ENCODE data around the gene CPA2. TPM values are rescaled to one million over a fixed set of nuclear protein-coding genes. Genes with fewer than 3 reads are reported as not detected.
"Not testable (repeated sequence)": the region's sequence is repeated elsewhere in the genome, so short reads cannot be mapped to it uniquely, and the experiment has no call there.

Gene CPA2
- total RNA-seq, 6 donors from 2014 or later, result 1.1 to 2.8 TPM; not detected in 4

- H3K4me3 ChIP-seq, result no peak overlapping the region
- H3K36me3 ChIP-seq, result no peaks in the 10 kb centered on the region
- 69 to 82% methylated on average over 1 of the region's 1 CpG for WGBS, 2 donors
- H3K27ac ChIP-seq, result no peak overlapping the region
- no peaks in the 10 kb centered on the region for H3K4me1 ChIP-seq
- TF ChIP-seq EP300 (IDR thresholded peaks at IDR 0.05) (no peak), POLR2AphosphoS5 (IDR thresholded peaks at IDR 0.05) (no peak), POLR2A (IDR thresholded peaks at IDR 0.05) (no peak)
- TF ChIP-seq, protein P1, sequence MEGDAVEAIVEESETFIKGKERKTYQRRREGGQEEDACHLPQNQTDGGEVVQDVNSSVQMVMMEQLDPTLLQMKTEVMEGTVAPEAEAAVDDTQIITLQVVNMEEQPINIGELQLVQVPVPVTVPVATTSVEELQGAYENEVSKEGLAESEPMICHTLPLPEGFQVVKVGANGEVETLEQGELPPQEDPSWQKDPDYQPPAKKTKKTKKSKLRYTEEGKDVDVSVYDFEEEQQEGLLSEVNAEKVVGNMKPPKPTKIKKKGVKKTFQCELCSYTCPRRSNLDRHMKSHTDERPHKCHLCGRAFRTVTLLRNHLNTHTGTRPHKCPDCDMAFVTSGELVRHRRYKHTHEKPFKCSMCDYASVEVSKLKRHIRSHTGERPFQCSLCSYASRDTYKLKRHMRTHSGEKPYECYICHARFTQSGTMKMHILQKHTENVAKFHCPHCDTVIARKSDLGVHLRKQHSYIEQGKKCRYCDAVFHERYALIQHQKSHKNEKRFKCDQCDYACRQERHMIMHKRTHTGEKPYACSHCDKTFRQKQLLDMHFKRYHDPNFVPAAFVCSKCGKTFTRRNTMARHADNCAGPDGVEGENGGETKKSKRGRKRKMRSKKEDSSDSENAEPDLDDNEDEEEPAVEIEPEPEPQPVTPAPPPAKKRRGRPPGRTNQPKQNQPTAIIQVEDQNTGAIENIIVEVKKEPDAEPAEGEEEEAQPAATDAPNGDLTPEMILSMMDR (IDR thresholded peaks at IDR 0.05), result no peak
- DNase-seq (no peak), ATAC-seq (ENCODE audit: low FRiP score in 2 of 2) (no peak)
- H3K9me3 ChIP-seq, result no peaks in the 10 kb centered on the region
- no peaks in the 10 kb centered on the region for H3K27me3 ChIP-seq
Observed at GRCh38 chr7:130223646-130224045, 43.0 kb upstream of the CPA2 start.

GRCh38 chr7:130224210-130224609 lies 42.5 kb upstream of the CPA2 start:
- H3K9me3 ChIP-seq, result no peaks in the 10 kb centered on the region
- no peak for ATAC-seq (ENCODE audit: low FRiP score in 2 of 2)
- no peaks in the 10 kb centered on the region for H3K27me3 ChIP-seq
- H3K36me3 ChIP-seq, result no peaks in the 10 kb centered on the region
- no peaks in the 10 kb centered on the region for H3K4me1 ChIP-seq
- TF ChIP-seq, protein P1 (IDR thresholded peaks at IDR 0.05), result no peak
- TF ChIP-seq EP300 (IDR thresholded peaks at IDR 0.05) (no peak), POLR2A (IDR thresholded peaks at IDR 0.05) (no peak), POLR2AphosphoS5 (IDR thresholded peaks at IDR 0.05) (no peak)
- no peak for DNase-seq
- WGBS, 2 donors, result 91 to 93% methylated on average over 5 of the region's 5 CpGs
- no peak overlapping the region for H3K27ac ChIP-seq
- no peak overlapping the region for H3K4me3 ChIP-seq

DNA sequence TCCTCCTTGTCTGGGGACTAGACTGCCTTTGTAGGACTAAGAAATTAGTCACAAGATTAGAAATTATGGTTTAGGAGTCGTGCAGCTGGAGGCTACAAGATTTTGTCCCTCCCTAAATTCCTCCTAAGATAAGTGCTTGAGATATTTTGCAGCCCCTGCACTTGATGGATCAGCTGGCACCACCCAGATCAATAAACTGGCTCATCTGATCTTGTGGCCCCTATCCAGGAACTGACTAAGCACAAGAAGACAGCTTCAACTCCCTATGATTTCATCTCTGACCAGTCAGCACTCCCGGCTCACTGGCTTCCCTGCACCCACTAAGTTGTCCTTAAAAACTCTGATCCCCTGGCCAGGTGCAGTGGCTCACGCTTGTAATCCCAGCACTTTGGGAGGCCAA lies 41.7 kb upstream of the CPA2 start:
- not testable (repeated sequence) for H3K4me1 ChIP-seq; H3K27ac ChIP-seq; H3K9me3 ChIP-seq; H3K36me3 ChIP-seq; DNase-seq; H3K4me3 ChIP-seq; H3K27me3 ChIP-seq; ATAC-seq (ENCODE audit: low FRiP score in 2 of 2)
- WGBS, 2 donors, result 83 to 86% methylated on average over 3 of the region's 3 CpGs

DNA sequence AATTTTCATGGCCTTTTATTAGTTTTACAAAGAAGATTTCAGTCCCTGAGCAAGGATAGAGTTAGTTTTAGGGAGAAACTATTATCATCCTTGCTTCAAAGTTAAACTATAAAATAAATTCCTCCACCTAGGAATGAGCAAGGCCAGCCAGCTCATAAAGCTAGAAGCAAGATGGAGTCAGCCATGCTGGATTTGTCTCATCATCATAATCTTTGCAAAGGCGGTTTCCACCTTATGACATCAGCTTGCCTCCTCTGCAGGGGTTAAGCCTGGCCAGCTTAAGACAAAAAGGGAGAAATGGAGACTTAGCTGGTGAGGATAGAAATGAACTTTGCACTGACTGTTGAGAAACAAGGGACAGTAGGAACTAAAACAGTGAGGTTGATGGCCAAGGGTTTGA lies 40.3 kb upstream of the CPA2 start:
- no peaks in the 10 kb centered on the region for H3K36me3 ChIP-seq
- H3K27ac ChIP-seq, result no peak overlapping the region
- H3K27me3 ChIP-seq, result no peaks in the 10 kb centered on the region
- no peak for TF ChIP-seq POLR2AphosphoS5 (IDR thresholded peaks at IDR 0.05)
- no peak for TF ChIP-seq EP300 (IDR thresholded peaks at IDR 0.05)
- TF ChIP-seq POLR2A (IDR thresholded peaks at IDR 0.05), result no peak
- TF ChIP-seq, protein P1 (IDR thresholded peaks at IDR 0.05), result no peak
- DNase-seq (no peak), ATAC-seq (ENCODE audit: low FRiP score in 2 of 2) (no peak)
- H3K4me3 ChIP-seq, result no peak overlapping the region
- 79 to 96% methylated on average over 1 of the region's 1 CpG for whole genome bisulfite sequencing, 2 donors
- no peaks in the 10 kb centered on the region for H3K4me1 ChIP-seq
- no peaks in the 10 kb centered on the region for H3K9me3 ChIP-seq

- Histone ChIP-seq H3K27ac (no peak overlapping the region), H3K27me3 (no peaks in the 10 kb centered on the region), H3K4me3 (no peak overlapping the region), H3K9me3 (no peaks in the 10 kb centered on the region), H3K4me1 (no peaks in the 10 kb centered on the region), H3K36me3 (no peaks in the 10 kb centered on the region)
- TF ChIP-seq, protein P1 (IDR thresholded peaks at IDR 0.05), result no peak
- TF ChIP-seq POLR2A (IDR thresholded peaks at IDR 0.05) (no peak), EP300 (IDR thresholded peaks at IDR 0.05) (no peak), POLR2AphosphoS5 (IDR thresholded peaks at IDR 0.05) (no peak)
- DNase-seq (no peak), ATAC-seq (ENCODE audit: low FRiP score in 2 of 2) (no peak)
- WGBS, 2 donors, result 84 to 89% methylated on average over 1 of the region's 1 CpG
Observed at GRCh38 chr7:130227883-130228575, 38.6 kb upstream of the CPA2 start.

All from upper lobe of left lung (tissue), 6 donors.